Liver (tissue), 9 donors: ENCODE results near the gene CCDC6. TPM values are rescaled to one million over a fixed set of nuclear protein-coding genes. Genes with fewer than 3 reads are reported as not detected.

Source experiments
- DNase-seq: peaks from one replicate; pipeline ENCODE4 v3.0.0-alpha.2; 2017; ENCODE audit warnings: low spot score
- H3K27ac ChIP-seq, 2 donors: one replicate each; pipeline ENCODE4 v1.7.0; 2013; ENCODE audit warnings: inconsistent platforms in 2 of 2, low read length in 2 of 2, control low read depth in 1 of 2, low read depth in 1 of 2, mild to moderate bottlenecking in 1 of 2
- H3K27me3 ChIP-seq, 4 donors: one replicate each; pipeline versions ENCODE4 v1.6.1 to v1.7.0; 2013; ENCODE audit warnings: low read length in 3 of 4, inconsistent platforms in 1 of 4, mild to moderate bottlenecking in 1 of 4, moderate library complexity in 1 of 4; ENCODE audit not compliant: control insufficient read depth in 4 of 4, insufficient read depth in 4 of 4
- H3K36me3 ChIP-seq, 4 donors: one replicate each; pipeline versions ENCODE4 v1.6.1 to v1.7.0; 2013; ENCODE audit warnings: low read length in 3 of 4, mild to moderate bottlenecking in 3 of 4, low read depth in 1 of 4, moderate library complexity in 1 of 4; ENCODE audit not compliant: control insufficient read depth in 4 of 4, insufficient read depth in 3 of 4
- H3K4me1 ChIP-seq, 4 donors: one replicate each; pipeline versions ENCODE4 v1.6.1 to v1.7.0; 2013; ENCODE audit warnings: low read length in 3 of 4, mild to moderate bottlenecking in 3 of 4, moderate library complexity in 1 of 4; ENCODE audit not compliant: control insufficient read depth in 4 of 4, insufficient read depth in 4 of 4
- H3K4me3 ChIP-seq, 3 donors: one replicate each; pipeline versions ENCODE4 v1.6.1 to v1.7.0; 2013; ENCODE audit warnings: low read length in 3 of 3, control low read depth in 1 of 3, low read depth in 1 of 3, mild to moderate bottlenecking in 1 of 3
- H3K9ac ChIP-seq, 2 donors: one replicate each; pipeline ENCODE4 v1.7.0; 2013; ENCODE audit warnings: low read length in 2 of 2, mild to moderate bottlenecking in 2 of 2, moderate library complexity in 2 of 2, control low read depth in 1 of 2, low read depth in 1 of 2
- H3K9me3 ChIP-seq, 4 donors: one replicate each; pipeline versions ENCODE4 v1.6.1 to v1.7.0; 2013; ENCODE audit warnings: low read length in 3 of 4; ENCODE audit not compliant: control insufficient read depth in 4 of 4
- EGR1 ChIP-seq, 2 donors: IDR thresholded peaks; 2 replicates each; pipeline ENCODE4 v1.6.1; 2016 to 2018; ENCODE audit warnings: antibody characterized with exemption in 2 of 2, low read depth in 2 of 2
- FOXA1 ChIP-seq: IDR thresholded peaks from 2 replicates; pipeline ENCODE4 v1.6.1; 2016; ENCODE audit warnings: antibody characterized with exemption
- FOXA2 ChIP-seq: IDR thresholded peaks from 2 replicates; pipeline ENCODE4 v1.6.1; 2016; ENCODE audit warnings: antibody characterized with exemption
- GABPA ChIP-seq, 2 donors: IDR thresholded peaks in 1 of 2; conservative IDR thresholded peaks in 1 of 2; 2 replicates each; pipeline ENCODE4 v1.6.1; 2016; ENCODE audit warnings: antibody characterized with exemption in 2 of 2, mild to moderate bottlenecking in 1 of 2, moderate library complexity in 1 of 2
- HNF4A ChIP-seq, 2 donors: conservative IDR thresholded peaks; 2 replicates each; pipeline ENCODE4 v1.6.1; 2016; ENCODE audit warnings: antibody characterized with exemption in 2 of 2, mild to moderate bottlenecking in 2 of 2
- HNF4G ChIP-seq: IDR thresholded peaks from 2 replicates; pipeline ENCODE4 v1.6.1; 2016; ENCODE audit warnings: antibody characterized with exemption
- JUND ChIP-seq, 2 donors: IDR thresholded peaks; 2 replicates each; pipeline ENCODE4 v1.6.1; 2016; ENCODE audit warnings: antibody characterized with exemption in 2 of 2
- NR2F2 ChIP-seq: IDR thresholded peaks from 2 replicates; pipeline ENCODE4 v1.6.1; 2016; ENCODE audit warnings: antibody characterized with exemption
- RAD21 ChIP-seq, 2 donors: IDR thresholded peaks; 2 replicates each; pipeline ENCODE4 v1.6.1; 2016; ENCODE audit warnings: antibody characterized with exemption in 2 of 2, mild to moderate bottlenecking in 2 of 2
- RXRA ChIP-seq, 2 donors: IDR thresholded peaks; 2 replicates each; pipeline ENCODE4 v1.6.1; 2017 to 2018; ENCODE audit warnings: antibody characterized with exemption in 2 of 2, mild to moderate bottlenecking in 1 of 2
- SP1 ChIP-seq: IDR thresholded peaks from 2 replicates; pipeline ENCODE4 v1.6.1; 2018; ENCODE audit warnings: antibody characterized with exemption, mild to moderate bottlenecking
- TAF1 ChIP-seq: conservative IDR thresholded peaks from 2 replicates; pipeline ENCODE4 v1.6.1; 2016; ENCODE audit warnings: antibody characterized with exemption, mild to moderate bottlenecking
- YY1 ChIP-seq: IDR thresholded peaks from 2 replicates; pipeline ENCODE4 v1.6.1; 2016; ENCODE audit warnings: antibody characterized with exemption, mild to moderate bottlenecking
- WGBS: extraction: QIAGEN DNeasy Blood & Tissue Kit; methylation state at CpG from one replicate; pipeline ENCODE4 v1.1.7; 2013; 5-methylcytosine and 5-hydroxymethylcytosine counted together
- polyA plus RNA-seq, 2 donors: library from polyadenylated mRNA; stranded (reverse) in 1 of 2; unstranded in 1 of 2; fragments of 200-250 nt in 1 of 2; fragments of >200 nt in 1 of 2; fragmentation: Nextera tagmentation in 1 of 2; extraction: Ambion mirVana in 1 of 2; gene quantifications; one replicate each; pipeline versions ENCODE4 v1.2.1 to v1.2.3, GENCODE V29; 2013 to 2015
- total RNA-seq, 2 donors: library from RNA; depleted of rRNA; stranded (reverse); fragments of >200 nt; gene quantifications; one replicate each; pipeline ENCODE4 v1.2.3, GENCODE V29; 2014
- TF ChIP-seq, protein P1 (sequence below): IDR thresholded peaks from 2 replicates; pipeline ENCODE4 v1.6.1; 2016; ENCODE audit warnings: antibody characterized with exemption
- TF ChIP-seq, protein P2 (sequence below): fragments of 150-350 bp; IDR thresholded peaks from 2 replicates; pipeline ENCODE4 v1.5.1; 2017; ENCODE audit warnings: improper control_type of control experiment, low read depth, low read length; ENCODE audit not compliant: missing input control
- TF ChIP-seq, protein P3 (sequence below): IDR thresholded peaks from 2 replicates; pipeline ENCODE4 v1.6.1; 2016; ENCODE audit warnings: antibody characterized with exemption
- TF ChIP-seq, protein P4 (sequence below): IDR thresholded peaks from 2 replicates; pipeline ENCODE4 v1.6.1; 2016; ENCODE audit warnings: antibody characterized with exemption, mild to moderate bottlenecking
- TF ChIP-seq, protein P5 (sequence below): IDR thresholded peaks from 2 replicates; pipeline ENCODE4 v1.6.1; 2016; ENCODE audit warnings: antibody characterized with exemption
- donor health status: healthy.
- donor health status: healthy.
- donor health status: healthy.
- donor health status: healthy.
- donor health status: healthy.

Gene CCDC6
- total and polyA plus RNA-seq, 4 donors = 4.7 to 14.3 (median 8.8) TPM

DNA sequence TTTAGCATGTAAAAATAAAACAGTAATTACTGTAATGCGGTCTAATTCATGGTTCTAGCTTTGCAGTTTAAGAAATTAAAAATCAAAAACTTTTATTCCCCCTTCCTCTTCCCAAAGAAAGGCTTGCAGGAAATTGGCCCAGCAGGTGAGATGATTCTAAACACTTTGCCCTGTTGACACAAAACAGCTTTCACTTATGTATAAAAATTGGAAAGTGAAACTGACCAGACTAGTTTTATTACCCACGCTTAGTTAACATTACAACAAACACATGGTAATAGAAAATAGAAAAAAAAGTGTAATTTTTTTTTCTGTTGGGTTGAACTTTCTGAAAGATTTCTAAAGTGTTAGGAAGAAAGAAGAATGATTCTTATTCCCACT is 1.2 kb upstream of the CCDC6 start:
- Histone ChIP-seq H3K27me3 (no peaks in the 10 kb centered on the region), H3K4me1 (peaks cover 0 to 25% (median 21%) of the 10 kb centered on the region in 4 donors), H3K4me3 (peak overlapping the region; percentile 64 to 100 (median 98)), H3K27ac (peak overlapping the region; percentile 92 to 99), H3K9me3 (no peaks in the 10 kb centered on the region), H3K9ac (peak overlapping the region in 1 of 2 donors; percentile 78), H3K36me3 (no peaks in the 10 kb centered on the region)
- no peak for TF ChIP-seq FOXA2
- TF ChIP-seq EGR1 (IDR thresholded peaks at IDR 0.05; ENCODE audit: low read depth in 2 of 2) = no peak
- TF ChIP-seq YY1 = no peak
- TF ChIP-seq, protein P1, sequence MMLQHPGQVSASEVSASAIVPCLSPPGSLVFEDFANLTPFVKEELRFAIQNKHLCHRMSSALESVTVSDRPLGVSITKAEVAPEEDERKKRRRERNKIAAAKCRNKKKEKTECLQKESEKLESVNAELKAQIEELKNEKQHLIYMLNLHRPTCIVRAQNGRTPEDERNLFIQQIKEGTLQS = no peak
- TF ChIP-seq GABPA (IDR thresholded peaks at IDR 0.05 in 1 of 2, conservative IDR thresholded peaks at IDR 0.05 in 1 of 2) = no peak
- TF ChIP-seq, protein P2, sequence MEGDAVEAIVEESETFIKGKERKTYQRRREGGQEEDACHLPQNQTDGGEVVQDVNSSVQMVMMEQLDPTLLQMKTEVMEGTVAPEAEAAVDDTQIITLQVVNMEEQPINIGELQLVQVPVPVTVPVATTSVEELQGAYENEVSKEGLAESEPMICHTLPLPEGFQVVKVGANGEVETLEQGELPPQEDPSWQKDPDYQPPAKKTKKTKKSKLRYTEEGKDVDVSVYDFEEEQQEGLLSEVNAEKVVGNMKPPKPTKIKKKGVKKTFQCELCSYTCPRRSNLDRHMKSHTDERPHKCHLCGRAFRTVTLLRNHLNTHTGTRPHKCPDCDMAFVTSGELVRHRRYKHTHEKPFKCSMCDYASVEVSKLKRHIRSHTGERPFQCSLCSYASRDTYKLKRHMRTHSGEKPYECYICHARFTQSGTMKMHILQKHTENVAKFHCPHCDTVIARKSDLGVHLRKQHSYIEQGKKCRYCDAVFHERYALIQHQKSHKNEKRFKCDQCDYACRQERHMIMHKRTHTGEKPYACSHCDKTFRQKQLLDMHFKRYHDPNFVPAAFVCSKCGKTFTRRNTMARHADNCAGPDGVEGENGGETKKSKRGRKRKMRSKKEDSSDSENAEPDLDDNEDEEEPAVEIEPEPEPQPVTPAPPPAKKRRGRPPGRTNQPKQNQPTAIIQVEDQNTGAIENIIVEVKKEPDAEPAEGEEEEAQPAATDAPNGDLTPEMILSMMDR = no peak
- no peak for TF ChIP-seq TAF1
- no peak for TF ChIP-seq FOXA1
- no peak for TF ChIP-seq HNF4A (conservative IDR thresholded peaks at IDR 0.05)
- TF ChIP-seq RAD21 (IDR thresholded peaks at IDR 0.05) = no peak
- TF ChIP-seq RXRA (IDR thresholded peaks at IDR 0.05) = no peak
- TF ChIP-seq JUND (IDR thresholded peaks at IDR 0.05) = no peak
- TF ChIP-seq, protein P3, sequence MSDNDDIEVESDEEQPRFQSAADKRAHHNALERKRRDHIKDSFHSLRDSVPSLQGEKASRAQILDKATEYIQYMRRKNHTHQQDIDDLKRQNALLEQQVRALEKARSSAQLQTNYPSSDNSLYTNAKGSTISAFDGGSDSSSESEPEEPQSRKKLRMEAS = no peak
- TF ChIP-seq SP1 = no peak
- TF ChIP-seq, protein P4, sequence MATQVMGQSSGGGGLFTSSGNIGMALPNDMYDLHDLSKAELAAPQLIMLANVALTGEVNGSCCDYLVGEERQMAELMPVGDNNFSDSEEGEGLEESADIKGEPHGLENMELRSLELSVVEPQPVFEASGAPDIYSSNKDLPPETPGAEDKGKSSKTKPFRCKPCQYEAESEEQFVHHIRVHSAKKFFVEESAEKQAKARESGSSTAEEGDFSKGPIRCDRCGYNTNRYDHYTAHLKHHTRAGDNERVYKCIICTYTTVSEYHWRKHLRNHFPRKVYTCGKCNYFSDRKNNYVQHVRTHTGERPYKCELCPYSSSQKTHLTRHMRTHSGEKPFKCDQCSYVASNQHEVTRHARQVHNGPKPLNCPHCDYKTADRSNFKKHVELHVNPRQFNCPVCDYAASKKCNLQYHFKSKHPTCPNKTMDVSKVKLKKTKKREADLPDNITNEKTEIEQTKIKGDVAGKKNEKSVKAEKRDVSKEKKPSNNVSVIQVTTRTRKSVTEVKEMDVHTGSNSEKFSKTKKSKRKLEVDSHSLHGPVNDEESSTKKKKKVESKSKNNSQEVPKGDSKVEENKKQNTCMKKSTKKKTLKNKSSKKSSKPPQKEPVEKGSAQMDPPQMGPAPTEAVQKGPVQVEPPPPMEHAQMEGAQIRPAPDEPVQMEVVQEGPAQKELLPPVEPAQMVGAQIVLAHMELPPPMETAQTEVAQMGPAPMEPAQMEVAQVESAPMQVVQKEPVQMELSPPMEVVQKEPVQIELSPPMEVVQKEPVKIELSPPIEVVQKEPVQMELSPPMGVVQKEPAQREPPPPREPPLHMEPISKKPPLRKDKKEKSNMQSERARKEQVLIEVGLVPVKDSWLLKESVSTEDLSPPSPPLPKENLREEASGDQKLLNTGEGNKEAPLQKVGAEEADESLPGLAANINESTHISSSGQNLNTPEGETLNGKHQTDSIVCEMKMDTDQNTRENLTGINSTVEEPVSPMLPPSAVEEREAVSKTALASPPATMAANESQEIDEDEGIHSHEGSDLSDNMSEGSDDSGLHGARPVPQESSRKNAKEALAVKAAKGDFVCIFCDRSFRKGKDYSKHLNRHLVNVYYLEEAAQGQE = no peak
- no peak for TF ChIP-seq NR2F2
- no peak for TF ChIP-seq HNF4G
- TF ChIP-seq, protein P5, sequence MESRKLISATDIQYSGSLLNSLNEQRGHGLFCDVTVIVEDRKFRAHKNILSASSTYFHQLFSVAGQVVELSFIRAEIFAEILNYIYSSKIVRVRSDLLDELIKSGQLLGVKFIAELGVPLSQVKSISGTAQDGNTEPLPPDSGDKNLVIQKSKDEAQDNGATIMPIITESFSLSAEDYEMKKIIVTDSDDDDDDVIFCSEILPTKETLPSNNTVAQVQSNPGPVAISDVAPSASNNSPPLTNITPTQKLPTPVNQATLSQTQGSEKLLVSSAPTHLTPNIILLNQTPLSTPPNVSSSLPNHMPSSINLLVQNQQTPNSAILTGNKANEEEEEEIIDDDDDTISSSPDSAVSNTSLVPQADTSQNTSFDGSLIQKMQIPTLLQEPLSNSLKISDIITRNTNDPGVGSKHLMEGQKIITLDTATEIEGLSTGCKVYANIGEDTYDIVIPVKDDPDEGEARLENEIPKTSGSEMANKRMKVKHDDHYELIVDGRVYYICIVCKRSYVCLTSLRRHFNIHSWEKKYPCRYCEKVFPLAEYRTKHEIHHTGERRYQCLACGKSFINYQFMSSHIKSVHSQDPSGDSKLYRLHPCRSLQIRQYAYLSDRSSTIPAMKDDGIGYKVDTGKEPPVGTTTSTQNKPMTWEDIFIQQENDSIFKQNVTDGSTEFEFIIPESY = no peak
- WGBS = 40% methylated on average over 2 of the region's 2 CpGs
- no peak for DNase-seq
